Adrenal gland (tissue), 5 donors: Measurements from ENCODE around the gene TPD52L1.

Experiments used
- CTCF ChIP-seq, 6 experiments: fragments of 450-650 bp in 4 of 6; fragments of 200-600 bp in 2 of 6; sonication (generic) in 1 of 6; IDR thresholded peaks; 1 replicate in 5 of 6; 2 replicates in 1 of 6; pipeline versions ENCODE4 v1.5.1 to v1.8.0; 2016 to 2021; ENCODE audit warnings: antibody characterized with exemption in 6 of 6, mild to moderate bottlenecking in 2 of 6, moderate library complexity in 1 of 6
- POLR2A ChIP-seq, 2 donors: fragments of 450-650 bp; IDR thresholded peaks; one replicate each; pipeline ENCODE4 v1.6.1; 2017; ENCODE audit warnings: antibody characterized with exemption in 2 of 2, mild to moderate bottlenecking in 2 of 2, moderate library complexity in 1 of 2
- donor health status: DM: no; HTN: no; CAD: no.

GRCh38 chr6:125129354-125129753 is 24.2 kb upstream of the TPD52L1 start:
- no peak for TF ChIP-seq POLR2A (IDR thresholded peaks at IDR 0.05)
- TF ChIP-seq CTCF (IDR thresholded peaks at IDR 0.05) = no peak
